GM21390 (cell line): ENCODE results near the gene CACNA2D4.

Experiments used
- ATAC-seq: cut with Tn5 transposase; IDR thresholded peaks from one replicate; pipeline ENCODE4 v1.9.1; 2021; ENCODE audit not compliant: unreplicated experiment

The CACNA2D4 gene

GRCh38 chr12:1935242-1935641 lies 16.8 kb upstream of the CACNA2D4 start:
- ATAC-seq = no peak

GRCh38 chr12:1934831-1935230 lies 16.4 kb upstream of the CACNA2D4 start:
- ATAC-seq = no peak

GRCh38 chr12:1934068-1934467 lies 15.6 kb upstream of the CACNA2D4 start:
- ATAC-seq = no peak

GRCh38 chr12:1933342-1934051 lies 15.0 kb upstream of the CACNA2D4 start:
- ATAC-seq = no peak

GRCh38 chr12:1932264-1932777 lies 13.9 kb upstream of the CACNA2D4 start:
- peak; percentile 65 for ATAC-seq

GRCh38 chr12:1931642-1932041 lies 13.2 kb upstream of the CACNA2D4 start:
- ATAC-seq = no peak

GRCh38 chr12:1930803-1931597 lies 12.5 kb upstream of the CACNA2D4 start:
- no peak for ATAC-seq

- ATAC-seq = no peak
These were observed 11.7 kb upstream of the CACNA2D4 start for GRCh38 chr12:1929985-1930802.

GRCh38 chr12:1929241-1929984 lies 11.0 kb upstream of the CACNA2D4 start:
- ATAC-seq = no peak

- ATAC-seq = no peak
These were observed 10.1 kb upstream of the CACNA2D4 start for GRCh38 chr12:1928439-1929121.

GRCh38 chr12:1927751-1928351 lies 9.4 kb upstream of the CACNA2D4 start:
- ATAC-seq = no peak

- no peak for ATAC-seq
These were observed 8.7 kb upstream of the CACNA2D4 start for GRCh38 chr12:1927051-1927680.

- no peak for ATAC-seq
These were observed 7.8 kb upstream of the CACNA2D4 start for GRCh38 chr12:1926251-1926657.

GRCh38 chr12:1925684-1926006 lies 7.2 kb upstream of the CACNA2D4 start:
- ATAC-seq = no peak

GRCh38 chr12:1924996-1925683 lies 6.7 kb upstream of the CACNA2D4 start:
- no peak for ATAC-seq

- ATAC-seq = no peak
These were observed 4.5 kb upstream of the CACNA2D4 start for GRCh38 chr12:1922985-1923384.

- ATAC-seq = no peak
These were observed 3.7 kb upstream of the CACNA2D4 start for GRCh38 chr12:1922075-1922709.

- ATAC-seq = no peak
These were observed 2.5 kb upstream of the CACNA2D4 start for GRCh38 chr12:1920971-1921370.
